Measurements from ENCODE around the gene SEMG1.

Gene SEMG1

GRCh38 chr20:45206725-45207124 lies at the start of gene SEMG1:
Gene SEMG1 (plus strand): TSS chr20:45207033. CDS start chr20:45207054, 21 bp downstream.
- Histone ChIP-seq H3K9ac (ENCODE audit: low read depth, low read length) (no peak within 1 kb of the TSS), H3K9me3 (ENCODE audit: insufficient read depth, low read length, severe bottlenecking) (no peaks in the 10 kb centered on the region), H3K4me3 (ENCODE audit: low read depth in 1 of 2, low read length in 2 of 2) (no peak within 1 kb of the TSS), H2AFZ (ENCODE audit: low read depth, low read length) (no peak within 1 kb of the TSS), H3K27ac (ENCODE audit: low read length) (no peak within 1 kb of the TSS), H3K36me3 (ENCODE audit: insufficient read depth, low read length) (no peaks in the 10 kb centered on the region), H4K20me1 (ENCODE audit: insufficient read depth, low read length) (no peaks in the 10 kb centered on the region), H3K4me1 (ENCODE audit: insufficient read depth, low read length) (no peaks in the 10 kb centered on the region), H3K79me2 (ENCODE audit: insufficient read depth, low read length) (no peaks in the 10 kb centered on the region), H3K27me3 (ENCODE audit: insufficient read depth, low read length, poor library complexity) (peaks cover 28% of the 10 kb centered on the region), H3K4me2 (ENCODE audit: insufficient read depth, low read length) (no peak within 1 kb of the TSS)
- ATAC-seq (ENCODE audit: insufficient read depth, low read depth) (no peak), DNase-seq (no peak)
- TF ChIP-seq, protein P1, sequence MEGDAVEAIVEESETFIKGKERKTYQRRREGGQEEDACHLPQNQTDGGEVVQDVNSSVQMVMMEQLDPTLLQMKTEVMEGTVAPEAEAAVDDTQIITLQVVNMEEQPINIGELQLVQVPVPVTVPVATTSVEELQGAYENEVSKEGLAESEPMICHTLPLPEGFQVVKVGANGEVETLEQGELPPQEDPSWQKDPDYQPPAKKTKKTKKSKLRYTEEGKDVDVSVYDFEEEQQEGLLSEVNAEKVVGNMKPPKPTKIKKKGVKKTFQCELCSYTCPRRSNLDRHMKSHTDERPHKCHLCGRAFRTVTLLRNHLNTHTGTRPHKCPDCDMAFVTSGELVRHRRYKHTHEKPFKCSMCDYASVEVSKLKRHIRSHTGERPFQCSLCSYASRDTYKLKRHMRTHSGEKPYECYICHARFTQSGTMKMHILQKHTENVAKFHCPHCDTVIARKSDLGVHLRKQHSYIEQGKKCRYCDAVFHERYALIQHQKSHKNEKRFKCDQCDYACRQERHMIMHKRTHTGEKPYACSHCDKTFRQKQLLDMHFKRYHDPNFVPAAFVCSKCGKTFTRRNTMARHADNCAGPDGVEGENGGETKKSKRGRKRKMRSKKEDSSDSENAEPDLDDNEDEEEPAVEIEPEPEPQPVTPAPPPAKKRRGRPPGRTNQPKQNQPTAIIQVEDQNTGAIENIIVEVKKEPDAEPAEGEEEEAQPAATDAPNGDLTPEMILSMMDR (IDR thresholded peaks at IDR 0.05; ENCODE audit: borderline replicate concordance, extremely low read depth, low read length, poor library complexity, severe bottlenecking): no peak
- TF ChIP-seq EZH2 (IDR thresholded peaks at IDR 0.05; ENCODE audit: borderline replicate concordance, low read depth, low read length, severe bottlenecking): no peak

DNA sequence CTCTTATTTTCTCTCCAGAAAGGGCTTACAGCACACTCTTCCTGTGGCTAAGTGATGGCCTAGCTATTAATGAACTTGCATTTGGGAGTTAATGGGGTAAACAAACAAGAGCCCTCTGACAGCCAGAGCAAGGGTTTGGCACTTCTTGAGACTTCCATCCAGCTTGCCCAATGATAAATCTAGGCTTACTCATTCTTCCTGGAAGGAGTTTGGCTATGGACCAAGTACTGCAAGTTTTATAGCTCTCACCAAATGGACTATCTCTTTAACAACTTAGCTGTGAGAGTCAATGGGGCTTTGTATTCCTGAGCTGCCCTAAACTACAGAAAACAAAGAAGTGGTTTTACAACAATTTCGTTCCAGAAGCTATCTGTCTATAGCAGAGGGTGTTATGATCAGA lies 48.9 kb upstream of the SEMG1 start:
- H3K4me2 ChIP-seq (ENCODE audit: insufficient read depth, low read length): no peak overlapping the region
- ATAC-seq (ENCODE audit: insufficient read depth, low read depth) (no peak), DNase-seq (no peak)
- no peak overlapping the region for H3K9ac ChIP-seq (ENCODE audit: low read depth, low read length)
- no peak overlapping the region for H3K27ac ChIP-seq (ENCODE audit: low read length)
- no peaks in the 10 kb centered on the region for H3K36me3 ChIP-seq (ENCODE audit: insufficient read depth, low read length)
- H2AFZ ChIP-seq (ENCODE audit: low read depth, low read length): no peak overlapping the region
- no peaks in the 10 kb centered on the region for H4K20me1 ChIP-seq (ENCODE audit: insufficient read depth, low read length)
- H3K4me1 ChIP-seq (ENCODE audit: insufficient read depth, low read length): no peaks in the 10 kb centered on the region
- TF ChIP-seq EZH2 (IDR thresholded peaks at IDR 0.05; ENCODE audit: borderline replicate concordance, low read depth, low read length, severe bottlenecking): no peak
- TF ChIP-seq, protein P1 (IDR thresholded peaks at IDR 0.05; ENCODE audit: borderline replicate concordance, extremely low read depth, low read length, poor library complexity, severe bottlenecking): no peak
- H3K27me3 ChIP-seq (ENCODE audit: insufficient read depth, low read length, poor library complexity): peaks cover 12% of the 10 kb centered on the region
- H3K79me2 ChIP-seq (ENCODE audit: insufficient read depth, low read length): no peaks in the 10 kb centered on the region
- H3K4me3 ChIP-seq (ENCODE audit: low read depth in 1 of 2, low read length in 2 of 2): no peak overlapping the region
- no peaks in the 10 kb centered on the region for H3K9me3 ChIP-seq (ENCODE audit: insufficient read depth, low read length, severe bottlenecking)

DNA sequence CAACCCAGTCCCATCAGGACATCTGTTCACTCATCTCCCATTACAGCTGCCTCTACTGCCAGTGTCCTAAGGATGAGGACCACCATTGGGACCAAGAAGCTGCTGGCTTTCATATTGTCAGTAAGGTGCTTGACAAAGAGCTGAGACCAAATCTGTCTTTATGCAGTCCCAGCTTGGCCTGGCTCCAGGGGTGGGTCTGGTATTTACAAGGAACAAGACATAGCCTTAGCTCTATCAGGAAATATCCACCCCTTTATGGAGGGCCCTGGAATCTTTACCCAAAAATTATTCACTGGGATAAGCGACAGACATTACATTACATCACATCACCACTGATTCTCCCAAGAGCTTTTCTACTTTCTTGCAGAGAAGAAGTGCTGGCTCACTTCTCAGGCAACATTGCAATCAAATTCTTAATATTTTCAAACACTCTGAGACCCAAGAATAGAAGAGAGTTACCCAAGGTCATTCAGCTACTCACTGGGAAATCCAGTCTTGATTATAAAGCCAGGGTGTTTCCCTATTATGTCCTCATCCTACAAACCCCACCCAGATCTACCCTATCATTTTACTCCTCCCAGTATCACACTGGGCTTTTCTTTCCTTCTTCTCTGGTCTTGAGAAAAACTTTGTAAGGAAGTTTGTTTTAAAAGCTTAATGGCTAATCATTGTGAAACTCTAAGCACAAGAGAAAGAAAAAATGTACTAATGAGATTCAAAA lies 43.6 kb upstream of the SEMG1 start:
- H3K27ac ChIP-seq (ENCODE audit: low read length): no peak overlapping the region
- H3K9ac ChIP-seq (ENCODE audit: low read depth, low read length): no peak overlapping the region
- TF ChIP-seq EZH2 (IDR thresholded peaks at IDR 0.05; ENCODE audit: borderline replicate concordance, low read depth, low read length, severe bottlenecking): no peak
- TF ChIP-seq, protein P1 (IDR thresholded peaks at IDR 0.05; ENCODE audit: borderline replicate concordance, extremely low read depth, low read length, poor library complexity, severe bottlenecking): no peak
- H3K36me3 ChIP-seq (ENCODE audit: insufficient read depth, low read length): no peaks in the 10 kb centered on the region
- no peak overlapping the region for H2AFZ ChIP-seq (ENCODE audit: low read depth, low read length)
- no peaks in the 10 kb centered on the region for H3K4me1 ChIP-seq (ENCODE audit: insufficient read depth, low read length)
- H3K4me3 ChIP-seq (ENCODE audit: low read depth in 1 of 2, low read length in 2 of 2): no peak overlapping the region
- no peaks in the 10 kb centered on the region for H3K9me3 ChIP-seq (ENCODE audit: insufficient read depth, low read length, severe bottlenecking)
- H3K79me2 ChIP-seq (ENCODE audit: insufficient read depth, low read length): no peaks in the 10 kb centered on the region
- H3K27me3 ChIP-seq (ENCODE audit: insufficient read depth, low read length, poor library complexity): peaks cover 11% of the 10 kb centered on the region
- no peak overlapping the region for H3K4me2 ChIP-seq (ENCODE audit: insufficient read depth, low read length)
- DNase-seq (no peak), ATAC-seq (ENCODE audit: insufficient read depth, low read depth) (no peak)
- no peaks in the 10 kb centered on the region for H4K20me1 ChIP-seq (ENCODE audit: insufficient read depth, low read length)

Measured in DND-41 (cell line).